Measurements from ENCODE around the gene FLOT1. TPM values are rescaled to one million over a fixed set of nuclear protein-coding genes. Genes with fewer than 3 reads are reported as not detected.
A peak's percentile ranks its signal among the peaks of the same experiment; 100 is the strongest.

The FLOT1 gene
- total RNA-seq, 5 donors from 2014 or later (not counting 1 experiment from before 2014, with no cell fraction given) = 62.2 to 109 (median 74.2) TPM

GRCh38 chr6:30776390-30777154 is 34.1 kb upstream of the FLOT1 start:
- CTCF ChIA-PET = no interaction called here
- H3K9me3 ChIP-seq = no peaks in the 10 kb centered on the region
- no peaks in the 10 kb centered on the region for H3K27me3 ChIP-seq (replicated peaks in 1 of 2; ENCODE audit: control insufficient read depth in 2 of 2, extremely low read depth in 1 of 2, insufficient read depth in 2 of 2, low read length in 1 of 2)
- Mint-ChIP-seq H3K27me3 (no peaks in the 10 kb centered on the region), H3K36me3 (no peaks in the 10 kb centered on the region), H3K27ac (no peak overlapping the region), H3K4me1 (peaks cover 38 to 59% (median 40%) of the 10 kb centered on the region in 3 donors), H3K9me3 (no peaks in the 10 kb centered on the region), H3K4me3 (no peak overlapping the region)
- H3K4me3 ChIP-seq (ENCODE audit: control insufficient read depth in 1 of 2, extremely low read depth in 1 of 2, low read length in 1 of 2) = no peak overlapping the region
- POLR2A ChIA-PET = interaction anchor here in 1 of 2 donors (0.7 kb wide), 1 partner anchor 17 kb away, joined by 4 read pairs; no protein-coding TSS in a partner anchor
- H3K27ac ChIP-seq (ENCODE audit: low read length) = no peak overlapping the region
- H3K36me3 ChIP-seq (ENCODE audit: control insufficient read depth in 2 of 2, extremely low read depth in 1 of 2, insufficient read depth in 1 of 2, low read length in 1 of 2) = no peaks in the 10 kb centered on the region
- WGBS (ENCODE audit: insufficient coverage) = 79% methylated on average over 2 of the region's 5 CpGs
- DNase-seq (no peak), ATAC-seq (replicated peaks in 1 of 4) (no peak)
- peaks cover 10 to 28% of the 10 kb centered on the region in 2 experiments for H3K4me1 ChIP-seq (ENCODE audit: control insufficient read depth in 1 of 2, extremely low read depth in 1 of 2, insufficient read depth in 2 of 2, low read length in 2 of 2)

- no peaks in the 10 kb centered on the region for H3K9me3 Mint-ChIP-seq
- POLR2A ChIA-PET = no interaction called here
- no peaks in the 10 kb centered on the region for H3K36me3 Mint-ChIP-seq
- H3K4me1 ChIP-seq (ENCODE audit: control insufficient read depth in 1 of 2, extremely low read depth in 1 of 2, insufficient read depth in 2 of 2, low read length in 2 of 2) = peaks cover 9 to 32% of the 10 kb centered on the region in 2 experiments
- H3K27me3 ChIP-seq (replicated peaks in 1 of 2; ENCODE audit: control insufficient read depth in 2 of 2, extremely low read depth in 1 of 2, insufficient read depth in 2 of 2, low read length in 1 of 2) = no peaks in the 10 kb centered on the region
- H3K27ac ChIP-seq (ENCODE audit: low read length) = no peak overlapping the region
- peaks cover 40 to 61% (median 44%) of the 10 kb centered on the region in 3 donors for H3K4me1 Mint-ChIP-seq
- no peak overlapping the region for H3K4me3 ChIP-seq (ENCODE audit: control insufficient read depth in 1 of 2, extremely low read depth in 1 of 2, low read length in 1 of 2)
- no peaks in the 10 kb centered on the region for H3K9me3 ChIP-seq
- CTCF ChIA-PET = no interaction called here
- no peak overlapping the region for H3K4me3 Mint-ChIP-seq
- DNase-seq (no peak), ATAC-seq (replicated peaks in 1 of 4) (no peak)
- 100% methylated on average over 1 of the region's 2 CpGs for WGBS (ENCODE audit: insufficient coverage)
- no peaks in the 10 kb centered on the region for H3K27me3 Mint-ChIP-seq
- H3K36me3 ChIP-seq (ENCODE audit: control insufficient read depth in 2 of 2, extremely low read depth in 1 of 2, insufficient read depth in 1 of 2, low read length in 1 of 2) = no peaks in the 10 kb centered on the region
- peak overlapping the region in 1 of 2 donors; percentile 52 for H3K27ac Mint-ChIP-seq
These were observed 32.6 kb upstream of the FLOT1 start for GRCh38 chr6:30775104-30775503.

- H3K27me3 Mint-ChIP-seq = no peaks in the 10 kb centered on the region
- no peak overlapping the region for H3K4me3 Mint-ChIP-seq
- POLR2A ChIA-PET = no interaction called here
These were observed 32.2 kb upstream of the FLOT1 start for GRCh38 chr6:30774701-30775100.

GRCh38 chr6:30770592-30770991 is 28.1 kb upstream of the FLOT1 start:
- H3K4me1 ChIP-seq (ENCODE audit: control insufficient read depth in 1 of 2, extremely low read depth in 1 of 2, insufficient read depth in 2 of 2, low read length in 2 of 2) = peaks cover 29 to 42% of the 10 kb centered on the region in 2 experiments

More at GRCh38 chr6:30774701-30775100, 32.2 kb upstream of the FLOT1 start:
- Histone ChIP-seq H3K4me1 (ENCODE audit: control insufficient read depth in 1 of 2, extremely low read depth in 1 of 2, insufficient read depth in 2 of 2, low read length in 2 of 2) (peaks cover 10 to 35% of the 10 kb centered on the region in 2 experiments), H3K27me3 (replicated peaks in 1 of 2; ENCODE audit: control insufficient read depth in 2 of 2, extremely low read depth in 1 of 2, insufficient read depth in 2 of 2, low read length in 1 of 2) (no peaks in the 10 kb centered on the region), H3K4me3 (ENCODE audit: control insufficient read depth in 1 of 2, extremely low read depth in 1 of 2, low read length in 1 of 2) (no peak overlapping the region), H3K9me3 (no peaks in the 10 kb centered on the region), H3K36me3 (ENCODE audit: control insufficient read depth in 2 of 2, extremely low read depth in 1 of 2, insufficient read depth in 1 of 2, low read length in 1 of 2) (no peaks in the 10 kb centered on the region), H3K27ac (ENCODE audit: low read length) (no peak overlapping the region)
- Mint-ChIP-seq H3K27ac (no peak overlapping the region), H3K4me1 (peaks cover 40 to 61% (median 48%) of the 10 kb centered on the region in 3 donors), H3K9me3 (no peaks in the 10 kb centered on the region), H3K36me3 (no peaks in the 10 kb centered on the region)
- ATAC-seq (replicated peaks in 1 of 4) = no peak
- 95% methylated on average over 5 of the region's 8 CpGs for WGBS (ENCODE audit: insufficient coverage)
- CTCF ChIA-PET = no interaction called here
- no peak for DNase-seq

GRCh38 chr6:30769853-30770524 is 27.5 kb upstream of the FLOT1 start:
- Mint-ChIP-seq H3K4me3 (peak overlapping the region; percentile 10 to 81 (median 56)), H3K36me3 (no peaks in the 10 kb centered on the region), H3K27ac (peak overlapping the region; percentile 81 to 84), H3K4me1 (peaks cover 59 to 68% (median 66%) of the 10 kb centered on the region in 3 donors), H3K9me3 (no peaks in the 10 kb centered on the region), H3K27me3 (no peaks in the 10 kb centered on the region)
- H3K4me3 ChIP-seq (ENCODE audit: control insufficient read depth in 1 of 2, extremely low read depth in 1 of 2, low read length in 1 of 2) = no peak overlapping the region
- ChIA-PET CTCF (no interaction called here), POLR2A (no interaction called here)
- no peaks in the 10 kb centered on the region for H3K36me3 ChIP-seq (ENCODE audit: control insufficient read depth in 2 of 2, extremely low read depth in 1 of 2, insufficient read depth in 1 of 2, low read length in 1 of 2)
- no peaks in the 10 kb centered on the region for H3K9me3 ChIP-seq
- H3K4me1 ChIP-seq (ENCODE audit: control insufficient read depth in 1 of 2, extremely low read depth in 1 of 2, insufficient read depth in 2 of 2, low read length in 2 of 2) = peaks cover 29 to 42% of the 10 kb centered on the region in 2 experiments
- DNase-seq (no peak), ATAC-seq (replicated peaks in 1 of 4) (no peak)
- no peak overlapping the region for H3K27ac ChIP-seq (ENCODE audit: low read length)
- 85% methylated on average over 5 of the region's 5 CpGs for WGBS (ENCODE audit: insufficient coverage)
- H3K27me3 ChIP-seq (replicated peaks in 1 of 2; ENCODE audit: control insufficient read depth in 2 of 2, extremely low read depth in 1 of 2, insufficient read depth in 2 of 2, low read length in 1 of 2) = no peaks in the 10 kb centered on the region

More at GRCh38 chr6:30770592-30770991, 28.1 kb upstream of the FLOT1 start:
- no CpG with 5 or more reads among the region's 3 CpGs for WGBS (ENCODE audit: insufficient coverage)
- POLR2A ChIA-PET = no interaction called here
- CTCF ChIA-PET = no interaction called here
- Histone ChIP-seq H3K9me3 (no peaks in the 10 kb centered on the region), H3K36me3 (ENCODE audit: control insufficient read depth in 2 of 2, extremely low read depth in 1 of 2, insufficient read depth in 1 of 2, low read length in 1 of 2) (no peaks in the 10 kb centered on the region), H3K27me3 (replicated peaks in 1 of 2; ENCODE audit: control insufficient read depth in 2 of 2, extremely low read depth in 1 of 2, insufficient read depth in 2 of 2, low read length in 1 of 2) (no peaks in the 10 kb centered on the region), H3K27ac (ENCODE audit: low read length) (no peak overlapping the region), H3K4me3 (ENCODE audit: control insufficient read depth in 1 of 2, extremely low read depth in 1 of 2, low read length in 1 of 2) (no peak overlapping the region)
- H3K27me3 Mint-ChIP-seq = no peaks in the 10 kb centered on the region
- peak overlapping the region in 1 of 3 donors; percentile 2 for H3K4me3 Mint-ChIP-seq
- H3K9me3 Mint-ChIP-seq = no peaks in the 10 kb centered on the region
- H3K27ac Mint-ChIP-seq = peak overlapping the region in 1 of 2 donors; percentile 5
- H3K4me1 Mint-ChIP-seq = peaks cover 59 to 68% (median 62%) of the 10 kb centered on the region in 3 donors
- no peaks in the 10 kb centered on the region for H3K36me3 Mint-ChIP-seq
- DNase-seq (no peak), ATAC-seq (replicated peaks in 1 of 4) (no peak)

- peak overlapping the region; percentile 53 to 81 (median 56) for H3K4me3 Mint-ChIP-seq
- H3K27me3 Mint-ChIP-seq = peaks cover 0 to 2% of the 10 kb centered on the region in 2 donors
- Histone ChIP-seq H3K27ac (ENCODE audit: low read length) (no peak overlapping the region), H3K36me3 (ENCODE audit: control insufficient read depth in 2 of 2, extremely low read depth in 1 of 2, insufficient read depth in 1 of 2, low read length in 1 of 2) (no peaks in the 10 kb centered on the region), H3K9me3 (no peaks in the 10 kb centered on the region), H3K4me1 (ENCODE audit: control insufficient read depth in 1 of 2, extremely low read depth in 1 of 2, insufficient read depth in 2 of 2, low read length in 2 of 2) (peaks cover 31 to 43% of the 10 kb centered on the region in 2 experiments), H3K27me3 (replicated peaks in 1 of 2; ENCODE audit: control insufficient read depth in 2 of 2, extremely low read depth in 1 of 2, insufficient read depth in 2 of 2, low read length in 1 of 2) (no peaks in the 10 kb centered on the region), H3K4me3 (ENCODE audit: control insufficient read depth in 1 of 2, extremely low read depth in 1 of 2, low read length in 1 of 2) (peak overlapping the region in 1 of 2 donors; percentile 48)
- no peaks in the 10 kb centered on the region for H3K9me3 Mint-ChIP-seq
- ChIA-PET POLR2A (no interaction called here), CTCF (interaction anchor here in 1 of 2 donors (0.6 kb wide), 1 partner anchor 19 kb away, joined by 3 read pairs; no protein-coding TSS in a partner anchor)
- ATAC-seq (replicated peaks in 1 of 4) = peak; percentile 89 to 97 (median 92)
- H3K4me1 Mint-ChIP-seq = peaks cover 63 to 71% (median 70%) of the 10 kb centered on the region in 3 donors
- no peaks in the 10 kb centered on the region for H3K36me3 Mint-ChIP-seq
- WGBS (ENCODE audit: insufficient coverage) = 6% methylated on average over 6 of the region's 16 CpGs
- peak in 34 of 35 experiments; percentile 12 to 69 (median 28) for DNase-seq
- peak overlapping the region; percentile 81 to 84 for H3K27ac Mint-ChIP-seq
These were observed 26.8 kb upstream of the FLOT1 start for GRCh38 chr6:30769088-30769852.

Measured in T-cell (primary cell).